ENCODE data around the gene KCNN1. TPM values are rescaled to one million over a fixed set of nuclear protein-coding genes. Genes with fewer than 3 reads are reported as not detected.

Gene KCNN1
- total RNA-seq, 1 donor = not detected

GRCh38 chr19:18007044-18007916, 40.4 kb downstream of the KCNN1 start:
- H3K9me3 ChIP-seq (ENCODE audit: low read depth, low read length) = no peaks in the 10 kb centered on the region
- H3K4me3 ChIP-seq (ENCODE audit: insufficient read depth, low read length) = peak overlapping the region; percentile 71
- TF ChIP-seq CTCF (IDR thresholded peaks at IDR 0.05; ENCODE audit: extremely low read depth, low read depth, low read length) = peak; percentile 94
- H3K79me2 ChIP-seq (ENCODE audit: insufficient read depth, low read length) = peaks cover 29% of the 10 kb centered on the region
- H2AFZ ChIP-seq (ENCODE audit: low read length) = peak overlapping the region; percentile 66
- peak overlapping the region; percentile 51 for H3K27ac ChIP-seq (ENCODE audit: low read depth, low read length)
- peak overlapping the region; percentile 98 for H3K4me2 ChIP-seq (ENCODE audit: insufficient read depth, low read length)
- peaks cover 20% of the 10 kb centered on the region for H4K20me1 ChIP-seq (ENCODE audit: insufficient read depth, low read length)
- peaks cover 27% of the 10 kb centered on the region for H3K36me3 ChIP-seq (ENCODE audit: insufficient read depth, low read length)
- DNase-seq (ENCODE audit: insufficient read length, low spot score, missing footprints) = peak; percentile 99
- H3K27me3 ChIP-seq (ENCODE audit: insufficient read depth, low read length) = no peaks in the 10 kb centered on the region
- H3K4me1 ChIP-seq (ENCODE audit: insufficient read depth, low read length) = peaks cover 25% of the 10 kb centered on the region

GRCh38 chr19:18007917-18008673, 41.2 kb downstream of the KCNN1 start, which contains the start of gene ARRDC2:
Gene ARRDC2 (plus strand): TSS chr19:18008170. CDS start chr19:18008311, 141 bp downstream.
- DNase-seq (ENCODE audit: insufficient read length, low spot score, missing footprints) = peak; percentile 100
- H3K4me3 ChIP-seq (ENCODE audit: insufficient read depth, low read length) = peak within 1 kb of the TSS; percentile 71
- peaks cover 25% of the 10 kb centered on the region for H3K4me1 ChIP-seq (ENCODE audit: insufficient read depth, low read length)
- peak within 1 kb of the TSS; percentile 51 for H3K27ac ChIP-seq (ENCODE audit: low read depth, low read length)
- H3K36me3 ChIP-seq (ENCODE audit: insufficient read depth, low read length) = peaks cover 35% of the 10 kb centered on the region
- TF ChIP-seq CTCF (IDR thresholded peaks at IDR 0.05; ENCODE audit: extremely low read depth, low read depth, low read length) = no peak
- peak within 1 kb of the TSS; percentile 98 for H3K4me2 ChIP-seq (ENCODE audit: insufficient read depth, low read length)
- peak within 1 kb of the TSS; percentile 66 for H2AFZ ChIP-seq (ENCODE audit: low read length)
- H3K79me2 ChIP-seq (ENCODE audit: insufficient read depth, low read length) = peaks cover 21% of the 10 kb centered on the region
- H4K20me1 ChIP-seq (ENCODE audit: insufficient read depth, low read length) = peaks cover 17% of the 10 kb centered on the region
- no peaks in the 10 kb centered on the region for H3K27me3 ChIP-seq (ENCODE audit: insufficient read depth, low read length)
- H3K9me3 ChIP-seq (ENCODE audit: low read depth, low read length) = no peaks in the 10 kb centered on the region

GRCh38 chr19:18008814-18009213, 41.9 kb downstream of the KCNN1 start:
- H3K9me3 ChIP-seq (ENCODE audit: low read depth, low read length) = no peaks in the 10 kb centered on the region
- H4K20me1 ChIP-seq (ENCODE audit: insufficient read depth, low read length) = peaks cover 17% of the 10 kb centered on the region
- H3K4me3 ChIP-seq (ENCODE audit: insufficient read depth, low read length) = peak overlapping the region; percentile 71
- H3K27me3 ChIP-seq (ENCODE audit: insufficient read depth, low read length) = no peaks in the 10 kb centered on the region
- no peak overlapping the region for H2AFZ ChIP-seq (ENCODE audit: low read length)
- H3K79me2 ChIP-seq (ENCODE audit: insufficient read depth, low read length) = peaks cover 19% of the 10 kb centered on the region
- peaks cover 42% of the 10 kb centered on the region for H3K36me3 ChIP-seq (ENCODE audit: insufficient read depth, low read length)
- peaks cover 25% of the 10 kb centered on the region for H3K4me1 ChIP-seq (ENCODE audit: insufficient read depth, low read length)
- peak overlapping the region; percentile 98 for H3K4me2 ChIP-seq (ENCODE audit: insufficient read depth, low read length)
- TF ChIP-seq CTCF (IDR thresholded peaks at IDR 0.05; ENCODE audit: extremely low read depth, low read depth, low read length) = no peak
- peak overlapping the region; percentile 48 for H3K27ac ChIP-seq (ENCODE audit: low read depth, low read length)
- DNase-seq (ENCODE audit: insufficient read length, low spot score, missing footprints) = peak; percentile 54
